Liver (tissue), 3 donors: ENCODE measurements around the gene PTGER2.

Source experiments
- EGR1 ChIP-seq, 2 donors: IDR thresholded peaks; 2 replicates each; pipeline ENCODE4 v1.6.1; 2016 to 2018; ENCODE audit warnings: antibody characterized with exemption in 2 of 2, low read depth in 2 of 2
- GABPA ChIP-seq, 2 donors: IDR thresholded peaks in 1 of 2; conservative IDR thresholded peaks in 1 of 2; 2 replicates each; pipeline ENCODE4 v1.6.1; 2016; ENCODE audit warnings: antibody characterized with exemption in 2 of 2, mild to moderate bottlenecking in 1 of 2, moderate library complexity in 1 of 2
- TF ChIP-seq, protein P1 (sequence below): IDR thresholded peaks from 2 replicates; pipeline ENCODE4 v1.6.1; 2016; ENCODE audit warnings: antibody characterized with exemption
- TF ChIP-seq, protein P2 (sequence below): IDR thresholded peaks from 2 replicates; pipeline ENCODE4 v1.6.1; 2016; ENCODE audit warnings: antibody characterized with exemption
- TF ChIP-seq, protein P3 (sequence below): fragments of 150-350 bp; IDR thresholded peaks from 2 replicates; pipeline ENCODE4 v1.5.1; 2017; ENCODE audit warnings: improper control_type of control experiment, low read depth, low read length; ENCODE audit not compliant: missing input control
- donor health status: healthy.
- donor health status: healthy.

GRCh38 chr14:52339262-52339661 is 25.1 kb downstream of the PTGER2 start:
- no peak for TF ChIP-seq GABPA (IDR thresholded peaks at IDR 0.05 in 1 of 2, conservative IDR thresholded peaks at IDR 0.05 in 1 of 2)
- TF ChIP-seq EGR1 (IDR thresholded peaks at IDR 0.05; ENCODE audit: low read depth in 2 of 2), result no peak
- TF ChIP-seq, protein P1, sequence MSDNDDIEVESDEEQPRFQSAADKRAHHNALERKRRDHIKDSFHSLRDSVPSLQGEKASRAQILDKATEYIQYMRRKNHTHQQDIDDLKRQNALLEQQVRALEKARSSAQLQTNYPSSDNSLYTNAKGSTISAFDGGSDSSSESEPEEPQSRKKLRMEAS, result no peak
- TF ChIP-seq, protein P2, sequence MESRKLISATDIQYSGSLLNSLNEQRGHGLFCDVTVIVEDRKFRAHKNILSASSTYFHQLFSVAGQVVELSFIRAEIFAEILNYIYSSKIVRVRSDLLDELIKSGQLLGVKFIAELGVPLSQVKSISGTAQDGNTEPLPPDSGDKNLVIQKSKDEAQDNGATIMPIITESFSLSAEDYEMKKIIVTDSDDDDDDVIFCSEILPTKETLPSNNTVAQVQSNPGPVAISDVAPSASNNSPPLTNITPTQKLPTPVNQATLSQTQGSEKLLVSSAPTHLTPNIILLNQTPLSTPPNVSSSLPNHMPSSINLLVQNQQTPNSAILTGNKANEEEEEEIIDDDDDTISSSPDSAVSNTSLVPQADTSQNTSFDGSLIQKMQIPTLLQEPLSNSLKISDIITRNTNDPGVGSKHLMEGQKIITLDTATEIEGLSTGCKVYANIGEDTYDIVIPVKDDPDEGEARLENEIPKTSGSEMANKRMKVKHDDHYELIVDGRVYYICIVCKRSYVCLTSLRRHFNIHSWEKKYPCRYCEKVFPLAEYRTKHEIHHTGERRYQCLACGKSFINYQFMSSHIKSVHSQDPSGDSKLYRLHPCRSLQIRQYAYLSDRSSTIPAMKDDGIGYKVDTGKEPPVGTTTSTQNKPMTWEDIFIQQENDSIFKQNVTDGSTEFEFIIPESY, result no peak
- TF ChIP-seq, protein P3, sequence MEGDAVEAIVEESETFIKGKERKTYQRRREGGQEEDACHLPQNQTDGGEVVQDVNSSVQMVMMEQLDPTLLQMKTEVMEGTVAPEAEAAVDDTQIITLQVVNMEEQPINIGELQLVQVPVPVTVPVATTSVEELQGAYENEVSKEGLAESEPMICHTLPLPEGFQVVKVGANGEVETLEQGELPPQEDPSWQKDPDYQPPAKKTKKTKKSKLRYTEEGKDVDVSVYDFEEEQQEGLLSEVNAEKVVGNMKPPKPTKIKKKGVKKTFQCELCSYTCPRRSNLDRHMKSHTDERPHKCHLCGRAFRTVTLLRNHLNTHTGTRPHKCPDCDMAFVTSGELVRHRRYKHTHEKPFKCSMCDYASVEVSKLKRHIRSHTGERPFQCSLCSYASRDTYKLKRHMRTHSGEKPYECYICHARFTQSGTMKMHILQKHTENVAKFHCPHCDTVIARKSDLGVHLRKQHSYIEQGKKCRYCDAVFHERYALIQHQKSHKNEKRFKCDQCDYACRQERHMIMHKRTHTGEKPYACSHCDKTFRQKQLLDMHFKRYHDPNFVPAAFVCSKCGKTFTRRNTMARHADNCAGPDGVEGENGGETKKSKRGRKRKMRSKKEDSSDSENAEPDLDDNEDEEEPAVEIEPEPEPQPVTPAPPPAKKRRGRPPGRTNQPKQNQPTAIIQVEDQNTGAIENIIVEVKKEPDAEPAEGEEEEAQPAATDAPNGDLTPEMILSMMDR, result no peak
